ENCODE measurements around the gene SOWAHA.

The SOWAHA gene

GRCh38 chr5:132812781-132813598 lies at the start of gene SOWAHA:
Gene SOWAHA, plus strand, starts transcription at chr5:132813302. Its CDS starts 320 bp downstream, at chr5:132813622.
- DNase-seq (ENCODE audit: low read depth), result no peak

- DNase-seq (ENCODE audit: low read depth), result no peak
These were observed 49.1 kb upstream of the SOWAHA start for GRCh38 chr5:132764051-132764450.

DNA sequence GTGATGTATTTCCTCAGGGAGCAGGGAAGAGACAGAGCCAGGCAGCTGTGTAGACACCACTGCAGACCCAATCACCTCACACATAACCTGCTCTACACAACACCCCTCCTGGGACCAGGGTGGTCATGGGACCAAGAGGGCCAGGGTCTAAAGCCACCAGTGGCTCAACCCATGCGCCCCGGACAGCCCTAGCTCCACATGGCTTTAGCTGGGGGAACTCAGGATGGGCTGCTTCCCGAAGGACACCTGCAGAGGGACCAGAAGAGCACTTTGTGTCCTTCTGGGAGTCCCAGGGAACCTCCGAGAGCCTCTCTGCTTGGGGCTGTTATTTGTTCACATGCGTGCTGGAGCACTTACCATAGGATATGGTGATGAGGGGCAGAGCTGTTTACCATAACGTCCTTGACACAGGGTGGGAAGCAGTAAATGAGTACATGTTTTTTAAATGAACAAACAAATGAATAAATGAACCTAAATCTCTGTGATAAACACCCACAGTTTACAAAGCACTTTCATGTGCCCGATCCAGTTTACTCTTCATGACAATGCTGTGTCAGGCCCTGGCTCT lies 48.3 kb upstream of the SOWAHA start:
- DNase-seq (ENCODE audit: low read depth), result no peak

GRCh38 chr5:132765311-132766019 lies 47.6 kb upstream of the SOWAHA start:
- no peak for DNase-seq (ENCODE audit: low read depth)

GRCh38 chr5:132766020-132766805 lies 46.9 kb upstream of the SOWAHA start:
- no peak for DNase-seq (ENCODE audit: low read depth)

- no peak for DNase-seq (ENCODE audit: low read depth)
These were observed 46.4 kb upstream of the SOWAHA start for GRCh38 chr5:132766806-132767055.

- DNase-seq (ENCODE audit: low read depth), result no peak
These were observed 46.0 kb upstream of the SOWAHA start for GRCh38 chr5:132767150-132767549.

- no peak for DNase-seq (ENCODE audit: low read depth)
These were observed 44.6 kb upstream of the SOWAHA start for GRCh38 chr5:132768485-132768868.

DNA sequence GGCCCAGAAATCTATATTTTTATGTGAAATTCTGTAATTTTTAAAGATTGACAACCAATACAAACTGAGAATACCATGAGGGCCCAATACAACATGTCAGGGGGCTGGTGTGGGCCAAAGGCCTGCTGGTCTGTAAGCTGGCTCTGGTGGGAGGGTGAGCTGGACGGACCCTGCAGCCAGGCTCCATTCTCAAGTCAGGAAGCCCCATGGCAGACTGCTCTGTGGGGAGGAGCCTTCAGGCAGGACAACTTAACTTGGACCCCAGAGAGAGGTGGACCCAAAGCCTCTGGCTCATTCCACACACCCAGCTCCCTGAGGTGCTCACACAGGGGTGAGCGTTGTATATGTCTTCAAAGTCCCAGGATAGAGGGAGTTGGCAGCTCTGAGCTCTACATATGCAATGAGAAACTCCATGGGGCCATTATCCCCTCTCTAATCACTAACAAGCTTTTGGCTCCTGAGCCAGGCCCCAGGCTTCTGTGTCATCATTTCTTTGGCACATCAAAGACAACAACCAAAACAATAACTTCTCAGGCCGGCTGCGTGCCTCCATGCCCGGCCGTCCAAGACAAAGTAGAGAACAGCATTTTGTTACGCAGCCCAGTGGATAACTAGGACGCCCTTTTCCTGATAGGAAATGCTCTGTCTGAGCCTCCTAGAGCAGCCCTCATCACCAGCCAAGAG lies 42.5 kb upstream of the SOWAHA start:
- DNase-seq (ENCODE audit: low read depth), result no peak

DNA sequence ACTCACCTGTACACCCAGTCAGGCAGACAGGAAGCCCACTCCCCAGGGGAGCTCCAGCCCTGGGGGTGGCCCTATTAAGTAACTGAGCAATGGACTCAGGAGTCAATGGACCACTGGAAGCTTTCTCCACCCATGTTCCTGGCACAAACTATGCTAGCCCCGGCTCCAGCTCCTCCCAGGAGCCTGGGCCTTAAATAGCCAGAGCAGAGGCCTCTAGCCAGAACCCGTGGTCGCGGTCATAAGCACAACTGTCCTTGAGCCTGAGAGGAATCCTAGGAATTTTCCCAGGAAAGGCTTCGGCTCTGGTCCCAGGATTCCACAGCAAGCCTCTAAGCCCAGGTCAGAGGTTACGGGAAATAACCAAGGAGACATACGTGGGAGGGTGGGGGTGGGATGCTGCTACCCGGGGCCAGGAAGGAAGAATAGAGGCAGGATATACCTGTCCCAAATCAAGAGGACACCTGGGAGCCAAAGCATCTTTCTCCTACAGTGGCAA lies 41.6 kb upstream of the SOWAHA start:
- DNase-seq (ENCODE audit: low read depth), result no peak

GRCh38 chr5:132772291-132773070 lies 40.6 kb upstream of the SOWAHA start:
- no peak for DNase-seq (ENCODE audit: low read depth)

GRCh38 chr5:132773114-132773513 lies 40.0 kb upstream of the SOWAHA start:
- DNase-seq (ENCODE audit: low read depth), result no peak

- no peak for DNase-seq (ENCODE audit: low read depth)
These were observed 39.3 kb upstream of the SOWAHA start for GRCh38 chr5:132773601-132774355.

GRCh38 chr5:132774406-132774805 lies 38.7 kb upstream of the SOWAHA start:
- DNase-seq (ENCODE audit: low read depth), result no peak

GRCh38 chr5:132774896-132775295 lies 38.2 kb upstream of the SOWAHA start:
- no peak for DNase-seq (ENCODE audit: low read depth)

- DNase-seq (ENCODE audit: low read depth), result no peak
These were observed 37.6 kb upstream of the SOWAHA start for GRCh38 chr5:132775476-132775961.

DNA sequence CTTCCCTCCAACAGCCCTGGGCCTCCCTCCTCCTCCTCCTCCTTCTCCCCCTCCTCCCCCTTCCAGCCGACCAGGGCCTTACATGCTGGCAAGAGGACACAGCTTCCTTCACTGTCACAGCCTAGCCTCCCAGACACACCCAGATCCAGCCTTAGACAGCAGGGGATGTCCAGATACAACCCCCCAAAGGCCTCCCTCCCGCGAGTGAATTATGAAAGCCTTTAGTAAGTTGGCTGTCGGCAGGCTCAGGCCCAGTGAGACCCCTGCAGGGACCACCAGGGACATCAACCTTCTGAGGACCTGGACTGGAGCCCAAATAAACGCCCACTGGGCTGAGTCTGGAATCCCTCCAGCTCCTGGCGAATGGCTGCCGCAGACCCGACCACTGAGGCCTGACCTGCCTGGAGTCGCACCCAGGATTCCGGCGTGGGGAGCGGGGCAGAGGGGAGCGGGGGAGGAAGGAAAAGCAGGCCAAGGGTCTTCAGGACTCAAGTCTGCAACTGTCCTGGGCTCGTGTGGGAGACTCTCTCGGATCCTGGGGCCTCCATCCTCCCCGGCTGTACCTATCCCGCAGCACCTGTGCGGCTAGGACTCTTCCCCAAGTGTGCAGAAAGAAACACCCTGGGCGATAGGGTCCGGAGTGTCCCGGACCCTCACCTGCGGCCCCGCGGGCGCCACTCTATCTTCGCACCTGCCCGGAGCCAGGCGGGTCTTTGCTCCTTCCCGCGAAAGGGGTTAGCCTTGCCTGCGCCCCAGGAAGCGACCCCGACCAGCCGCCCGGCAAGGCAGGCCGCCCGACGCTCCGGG lies 36.8 kb upstream of the SOWAHA start:
- no peak for DNase-seq (ENCODE audit: low read depth)

DNA sequence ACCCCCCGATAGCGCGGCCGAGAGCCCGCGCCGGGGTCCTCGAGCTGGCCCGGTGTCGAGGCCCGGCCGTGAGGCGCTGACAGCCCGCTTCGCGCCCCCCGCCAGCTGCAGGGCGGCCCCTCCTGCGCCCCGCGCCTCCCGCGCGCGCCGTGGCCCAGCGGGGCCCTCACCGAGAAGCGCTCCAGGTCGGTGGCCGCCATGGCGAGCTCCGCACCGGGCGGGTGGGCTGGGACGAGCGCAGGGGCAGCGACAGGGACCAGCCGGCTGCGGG lies 36.2 kb upstream of the SOWAHA start:
- DNase-seq (ENCODE audit: low read depth), result no peak

DNA sequence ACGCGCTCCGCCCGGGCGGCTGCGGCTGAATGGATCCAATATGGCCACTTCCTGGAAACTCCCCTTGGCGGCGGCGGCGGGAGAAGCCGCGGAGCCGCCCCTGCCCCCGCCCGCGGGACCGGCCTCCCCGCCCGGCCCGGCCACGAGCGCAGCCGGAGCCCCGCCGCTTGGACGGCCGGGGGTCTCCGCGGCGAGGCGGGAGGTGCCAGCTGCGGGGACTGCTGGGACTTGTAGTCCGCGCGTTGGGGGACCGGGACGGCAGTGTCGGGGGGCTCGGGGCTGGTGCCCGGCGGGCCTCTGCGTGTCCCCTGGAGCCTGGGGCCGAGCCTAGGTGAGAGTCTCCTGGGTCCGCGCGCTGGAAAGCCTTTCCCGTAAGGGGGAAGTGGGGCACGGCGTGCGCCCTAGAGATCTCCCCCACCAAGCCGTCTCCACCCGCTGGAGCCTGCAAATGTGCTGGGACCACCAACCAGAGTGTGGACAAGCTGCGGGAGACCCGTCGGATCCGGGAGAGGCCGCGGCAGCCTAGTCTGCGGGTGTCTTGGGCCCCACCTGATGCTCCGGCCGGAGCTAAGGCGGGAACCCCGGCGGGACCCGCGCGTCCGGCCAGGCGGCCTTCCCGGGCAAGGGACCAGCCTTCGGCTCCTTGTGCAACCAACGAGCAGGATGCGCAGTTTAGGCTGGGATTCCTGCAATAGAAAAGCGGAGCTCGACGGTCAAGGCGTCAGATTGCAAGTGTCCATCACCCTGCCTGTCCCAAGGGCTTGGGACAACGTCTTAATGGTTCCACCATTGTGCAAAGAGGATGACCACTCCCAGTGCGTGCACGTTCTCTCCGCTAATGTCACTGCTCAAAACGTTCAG lies 35.7 kb upstream of the SOWAHA start, which contains the start of gene SEPTIN8:
SEPTIN8 (minus strand) TSS at position 31 of the 861 bp plus-strand sequence. CDS start 102 bp downstream, outside the sequence.
- DNase-seq (ENCODE audit: low read depth), result no peak
